Measurements from ENCODE around the gene TUNAR. TPM values are rescaled to one million over a fixed set of nuclear protein-coding genes. Genes with fewer than 3 reads are reported as not detected.
"Not testable (repeated sequence)": the region's sequence is repeated elsewhere in the genome, so short reads cannot be mapped to it uniquely, and the experiment has no call there.

The TUNAR gene
- total RNA-seq, 2 donors from 2014 or later, result not detected

GRCh38 chr14:95956601-95957460 is 80.2 kb downstream of the TUNAR start:
- intact Hi-C loops (cut with DNase I), result loop anchor here in 1 of 2 donors (5.0 to 10.0 kb wide), 2 partner anchors 458 to 1050 kb away; no protein-coding TSS in a partner anchor
- no peak for DNase-seq (ENCODE audit: low spot score)

GRCh38 chr14:95958105-95958504 is 81.5 kb downstream of the TUNAR start:
- no peak for DNase-seq (ENCODE audit: low spot score)
- intact Hi-C loops (cut with DNase I), result loop anchor here in 1 of 2 donors (5.0 to 10.0 kb wide), 2 partner anchors 457 to 1051 kb away; no protein-coding TSS in a partner anchor

GRCh38 chr14:95959317-95959716 is 82.7 kb downstream of the TUNAR start:
- intact Hi-C loops (cut with DNase I), result loop anchor here in 1 of 2 donors (5.0 to 10.0 kb wide), 2 partner anchors 455 to 1052 kb away; no protein-coding TSS in a partner anchor
- no peak for DNase-seq (ENCODE audit: low spot score)

GRCh38 chr14:95961481-95961880 is 84.8 kb downstream of the TUNAR start:
- no peak for DNase-seq (ENCODE audit: low spot score)
- intact Hi-C loops (cut with DNase I), result no loop called here

GRCh38 chr14:95964901-95965300 is 88.3 kb downstream of the TUNAR start:
- intact Hi-C loops (cut with DNase I), result no loop called here
- no peak for DNase-seq (ENCODE audit: low spot score)

GRCh38 chr14:95968048-95968447 is 91.4 kb downstream of the TUNAR start:
- intact Hi-C loops (cut with DNase I), result not testable (repeated sequence)

More at GRCh38 chr14:95968048-95968447, 91.4 kb downstream of the TUNAR start:
- DNase-seq (ENCODE audit: low spot score), result not testable (repeated sequence)

Other genes with a start within 250 kb of the TUNAR start
- not detected for gene TCL1B, start 190.4 kb upstream of the TUNAR start, total RNA-seq
- gene TCL1A, start 162.7 kb upstream of the TUNAR start, total RNA-seq, result under 1 TPM in 1 of 2 donors, not detected in 1; 0.24 TPM
- gene C14orf132, start 162.5 kb downstream of the TUNAR start, total RNA-seq, result 100 to 1,000 TPM in 1 of 2 donors, 10 to 100 TPM in 1; 70.8 to 122 TPM